Body of pancreas (tissue), 4 donors: ENCODE data around the gene GPR137. TPM values are rescaled to one million over a fixed set of nuclear protein-coding genes. Genes with fewer than 3 reads are reported as not detected.
A peak's percentile ranks its signal among the peaks of the same experiment; 100 is the strongest.

Experiments used
- ATAC-seq: fragments of 150-250 bp; one replicate; pipeline ENCODE4 v1.9.1; 2016
- DNase-seq, 4 donors: peaks; one replicate each; pipeline ENCODE4 v3.0.0-alpha.2; 2019
- H3K27ac ChIP-seq, 4 donors: fragments of 200-600 bp; sonication (generic); 1 replicate in 3 of 4; 2 replicates in 1 of 4; pipeline versions ENCODE4 v1.5.1 to v1.6.1; 2016 to 2019; ENCODE audit warnings: mild to moderate bottlenecking in 1 of 4, mixed read lengths in 1 of 4, moderate library complexity in 1 of 4
- H3K27me3 ChIP-seq, 2 donors: fragments of 200-600 bp; sonication (generic); one replicate each; pipeline ENCODE4 v1.6.0; 2016; ENCODE audit warnings: mild to moderate bottlenecking in 1 of 2
- H3K36me3 ChIP-seq, 2 donors: fragments of 200-600 bp; sonication (generic); replicated peaks in 1 of 2; 2 replicates each; pipeline ENCODE4 v1.5.1; 2016; ENCODE audit warnings: low read depth in 2 of 2; ENCODE audit not compliant: insufficient read depth in 1 of 2
- H3K4me1 ChIP-seq: fragments of 200-600 bp; sonication (generic); one replicate; pipeline ENCODE4 v1.6.0; 2016
- H3K4me3 ChIP-seq, 2 donors: fragments of 200-600 bp; sonication (generic); 1 replicate in 1 of 2; 2 replicates in 1 of 2; pipeline ENCODE4 v1.5.1; 2016 to 2019
- H3K9me3 ChIP-seq, 3 donors: fragments of 200-600 bp; sonication (generic); 1 replicate in 2 of 3; 2 replicates in 1 of 3; pipeline ENCODE4 v1.5.1; 2016
- CTCF ChIP-seq, 7 experiments: fragments of 450-650 bp in 4 of 7; fragments of 200-600 bp in 3 of 7; sonication (generic) in 3 of 7; IDR thresholded peaks; one replicate each; pipeline ENCODE4 v1.5.1; 2016 to 2019; ENCODE audit warnings: antibody characterized with exemption in 7 of 7
- POLR2A ChIP-seq, 3 donors: fragments of 450-650 bp; IDR thresholded peaks; one replicate each; pipeline ENCODE4 v1.6.1; 2016; ENCODE audit warnings: antibody characterized with exemption in 3 of 3, mild to moderate bottlenecking in 2 of 3
- WGBS, 2 donors: methylation state at CpG; one replicate each; pipeline ENCODE4 v1.1.5; 2017; 5-methylcytosine and 5-hydroxymethylcytosine counted together
- intact Hi-C: fragments of 100-400 bp; cut with DNase I; formaldehyde crosslinking; loops from one replicate; pipeline ENCODE4 v1.15.1; 2023
- total RNA-seq, 2 donors: library from RNA; depleted of rRNA; stranded (reverse); fragments of >200 nt; gene quantifications; one replicate each; pipeline ENCODE4 v1.1.0, GENCODE V29; 2016

Gene GPR137
- total RNA-seq, 2 donors from 2014 or later = 4.4 to 19.4 TPM

- Histone ChIP-seq H3K27ac (no peak within 1 kb of the TSS), H3K36me3 (no peaks in the 10 kb centered on the region), H3K4me1 (peaks cover 22% of the 10 kb centered on the region), H3K27me3 (peaks cover 0 to 21% of the 10 kb centered on the region in 2 donors), H3K9me3 (no peaks in the 10 kb centered on the region), H3K4me3 (no peak within 1 kb of the TSS)
- intact Hi-C loops = no loop called here
- DNase-seq (no peak), ATAC-seq (no peak)
- 10% methylated on average over 27 of the region's 45 CpGs; no CpG with 5 or more reads in 1 of the 2 donors for WGBS, 2 donors
- no peak for TF ChIP-seq POLR2A (IDR thresholded peaks at IDR 0.05)
Measured at GRCh38 chr11:64291262-64291751, 5.7 kb downstream of the GPR137 start, which contains the start of gene KCNK4. Gene KCNK4 (plus strand): TSS chr11:64291302. CDS start chr11:64293019, 1,717 bp downstream.

GRCh38 chr11:64291752-64292459 lies 6.3 kb downstream of the GPR137 start:
- TF ChIP-seq POLR2A (IDR thresholded peaks at IDR 0.05) (no peak), CTCF (IDR thresholded peaks at IDR 0.05) (no peak)
- intact Hi-C loops = no loop called here

GRCh38 chr11:64292460-64293254 lies 7.0 kb downstream of the GPR137 start:
- no peaks in the 10 kb centered on the region for H3K36me3 ChIP-seq
- H3K4me3 ChIP-seq = no peak overlapping the region
- H3K27ac ChIP-seq = no peak overlapping the region
- 36% methylated on average over 31 to 36 of the region's 42 CpGs for WGBS, 2 donors
- peaks cover 16% of the 10 kb centered on the region for H3K4me1 ChIP-seq
- TF ChIP-seq CTCF (IDR thresholded peaks at IDR 0.05) (no peak), POLR2A (IDR thresholded peaks at IDR 0.05) (no peak)
- no peaks in the 10 kb centered on the region for H3K9me3 ChIP-seq
- no peak for DNase-seq
- peaks cover 0 to 33% of the 10 kb centered on the region in 2 donors for H3K27me3 ChIP-seq
- intact Hi-C loops = no loop called here
- ATAC-seq = no peak

More at GRCh38 chr11:64291752-64292459, 6.3 kb downstream of the GPR137 start:
- H3K9me3 ChIP-seq = no peaks in the 10 kb centered on the region
- H3K27ac ChIP-seq = no peak overlapping the region
- ATAC-seq = peak; percentile 23
- peaks cover 16% of the 10 kb centered on the region for H3K4me1 ChIP-seq
- H3K27me3 ChIP-seq = peaks cover 0 to 25% of the 10 kb centered on the region in 2 donors
- no peaks in the 10 kb centered on the region for H3K36me3 ChIP-seq
- H3K4me3 ChIP-seq = no peak overlapping the region
- WGBS, 2 donors = 1 to 6% methylated on average over 7 to 96 of the region's 96 CpGs
- DNase-seq = no peak

GRCh38 chr11:64294774-64295173 lies 9.1 kb downstream of the GPR137 start:
- TF ChIP-seq POLR2A (IDR thresholded peaks at IDR 0.05) (no peak), CTCF (IDR thresholded peaks at IDR 0.05) (no peak)

GRCh38 chr11:64295760-64296159 lies 10.1 kb downstream of the GPR137 start:
- Histone ChIP-seq H3K4me3 (no peak overlapping the region), H3K4me1 (peaks cover 34% of the 10 kb centered on the region), H3K9me3 (no peaks in the 10 kb centered on the region), H3K27me3 (peaks cover 0 to 45% of the 10 kb centered on the region in 2 donors), H3K36me3 (no peaks in the 10 kb centered on the region), H3K27ac (no peak overlapping the region)
- intact Hi-C loops = loop anchor here (5.0 kb wide), 1 partner anchor 88 kb away; the partner anchor contains the start of gene FERMT3
- TF ChIP-seq POLR2A (IDR thresholded peaks at IDR 0.05) (no peak), CTCF (IDR thresholded peaks at IDR 0.05) (no peak)
- DNase-seq (no peak), ATAC-seq (no peak)
- WGBS, 2 donors = 83 to 86% methylated on average over 4 of the region's 4 CpGs

More at GRCh38 chr11:64294774-64295173, 9.1 kb downstream of the GPR137 start:
- DNase-seq (no peak), ATAC-seq (no peak)
- Histone ChIP-seq H3K27ac (no peak overlapping the region), H3K9me3 (no peaks in the 10 kb centered on the region), H3K36me3 (no peaks in the 10 kb centered on the region), H3K4me3 (no peak overlapping the region), H3K27me3 (peaks cover 0 to 42% of the 10 kb centered on the region in 2 donors), H3K4me1 (peaks cover 25% of the 10 kb centered on the region)
- WGBS, 2 donors = 35 to 43% methylated on average over 3 of the region's 3 CpGs
- intact Hi-C loops = loop anchor here (5.0 kb wide), 1 partner anchor 87 kb away; the partner anchor contains the start of gene FERMT3
